CD4-positive, alpha-beta T cell treated with Interleukin-17A for 1 hour (primary cell): ENCODE measurements around the gene TPSD1.

ENCODE experiments used
- DNase-seq: peaks from one replicate; pipeline ENCODE4 v3.0.0-alpha.2; 2020

The TPSD1 gene

GRCh38 chr16:1301562-1301961, 45.7 kb downstream of the TPSD1 start:
- DNase-seq: no peak

- DNase-seq: no peak
Measured at GRCh38 chr16:1305823-1306222, 50.0 kb downstream of the TPSD1 start.

GRCh38 chr16:1306334-1306733, 50.5 kb downstream of the TPSD1 start:
- DNase-seq: no peak

GRCh38 chr16:1308036-1308976, 52.4 kb downstream of the TPSD1 start:
- no peak for DNase-seq
